ENCODE measurements around the gene ZKSCAN3.
"Not testable (repeated sequence)": the region's sequence is repeated elsewhere in the genome, so short reads cannot be mapped to it uniquely, and the experiment has no call there.

Gene ZKSCAN3
- total RNA-seq = 1.7 to 10.8 reads per million in 2 donors

DNA sequence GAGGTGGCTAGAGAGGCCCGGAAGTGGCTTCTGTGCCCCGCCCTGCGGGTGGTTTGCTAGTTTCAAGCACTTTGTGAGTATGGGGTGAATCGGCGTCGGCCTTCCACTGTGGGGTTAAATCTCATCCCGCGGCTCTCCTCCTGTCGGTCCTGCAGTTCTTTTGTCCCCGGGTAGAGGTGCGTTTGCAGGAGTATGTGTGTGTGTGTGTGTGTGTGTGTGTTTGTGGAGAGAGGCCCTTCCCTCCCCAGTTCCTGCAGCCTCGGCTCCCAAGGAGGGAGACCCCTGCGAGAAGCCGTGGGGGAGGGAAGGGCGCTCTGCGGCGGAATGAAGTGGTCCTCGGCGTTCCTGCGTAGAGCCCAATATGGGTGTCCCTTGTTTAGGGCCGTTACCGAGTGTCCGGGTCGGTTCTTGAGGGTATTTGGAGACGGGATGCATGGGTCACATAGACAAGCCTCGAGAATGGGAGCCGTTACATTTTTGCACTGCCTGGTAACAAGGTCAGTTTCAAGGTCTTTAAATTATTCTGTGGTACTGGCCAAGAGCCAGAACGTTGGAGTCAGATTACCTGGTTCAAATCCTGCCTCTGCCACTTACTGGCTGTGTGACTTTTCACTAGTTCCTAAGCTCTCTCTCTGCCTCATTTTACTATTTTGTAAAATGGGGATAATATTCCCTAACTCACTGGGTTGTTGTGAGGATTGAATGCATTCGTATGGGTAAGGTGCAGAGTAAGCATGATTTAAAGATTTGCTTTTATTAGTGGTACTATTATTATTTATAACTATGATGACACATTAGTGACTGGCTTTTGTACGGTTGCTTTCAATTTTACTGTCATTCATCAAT is at the start of gene ZKSCAN3:
Gene ZKSCAN3, plus strand, starts transcription at position 56 of the 846 bp plus-strand sequence. CDS start 9,640 bp downstream, outside the sequence.
- peak; percentile 63 for DNase-seq

DNA sequence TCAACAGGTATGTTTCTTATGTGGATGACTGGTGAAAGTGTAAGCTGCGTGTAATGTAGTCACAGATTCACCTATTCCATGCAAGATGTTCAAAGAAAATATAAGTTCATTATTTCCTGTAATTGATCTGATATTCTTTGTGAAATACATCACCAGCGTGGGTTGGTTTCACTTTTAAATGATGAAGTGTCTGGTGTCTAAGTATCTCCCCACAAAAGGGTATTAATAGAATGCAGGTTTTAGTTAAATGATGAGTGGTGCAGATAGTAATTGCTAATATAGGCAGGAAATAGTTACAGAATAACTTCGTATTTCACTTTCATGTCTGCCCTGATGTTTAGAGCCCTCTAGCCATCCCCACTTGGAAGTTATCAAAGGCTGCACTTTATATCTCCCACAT is 46.2 kb upstream of the ZKSCAN3 start:
- DNase-seq = no peak

DNA sequence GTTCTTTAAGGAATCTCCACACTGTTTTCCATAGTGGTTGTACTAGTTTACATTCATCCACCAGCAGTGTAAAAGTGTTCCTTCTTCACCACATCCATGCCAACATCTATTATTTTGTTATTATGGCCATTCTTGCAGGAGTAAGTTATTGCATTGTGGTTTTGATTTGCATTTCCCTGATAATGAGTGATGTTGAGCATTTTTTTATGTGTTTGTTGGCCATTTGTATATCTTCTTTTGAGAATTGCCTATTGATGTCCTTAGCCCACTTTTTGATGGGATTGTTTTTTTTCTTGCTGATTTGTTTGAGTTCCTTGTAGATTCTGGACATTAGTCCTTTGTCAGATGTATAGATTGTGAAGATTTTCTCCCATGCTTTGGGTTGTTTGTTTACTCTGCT is 43.4 kb upstream of the ZKSCAN3 start:
- DNase-seq = not testable (repeated sequence)

DNA sequence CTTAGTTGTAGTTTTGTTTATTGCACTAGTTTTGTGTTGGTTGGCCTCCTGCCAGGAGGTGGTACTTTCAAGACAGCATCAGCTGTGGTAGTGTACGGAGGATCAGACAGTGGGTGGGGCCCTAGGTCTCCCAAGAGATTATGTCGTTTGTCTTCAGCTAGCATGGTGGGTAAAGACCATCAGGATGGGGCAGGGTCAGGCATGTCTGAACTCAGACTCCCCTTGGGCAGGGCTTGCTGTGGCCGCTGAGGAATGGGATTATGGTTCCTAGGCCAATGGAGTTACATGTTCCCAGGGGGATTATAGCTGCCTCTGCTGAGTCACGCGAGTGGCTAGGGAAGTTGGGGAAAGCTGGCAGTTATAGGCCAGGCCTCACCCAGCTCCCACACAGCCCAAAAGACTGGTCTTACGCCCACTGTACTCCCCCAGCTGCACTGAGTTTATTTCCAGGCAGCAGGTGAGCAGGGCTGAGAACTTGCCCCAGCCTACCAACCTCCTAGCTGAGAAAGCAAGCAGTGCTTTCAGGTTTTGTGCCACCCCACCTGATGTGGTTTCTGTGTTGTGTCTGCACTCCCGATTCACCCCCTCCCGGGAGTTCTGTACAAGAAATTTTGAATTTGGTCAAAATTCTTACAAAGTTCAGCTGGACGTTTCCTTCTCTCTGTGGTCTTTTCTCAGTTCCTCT is 38.5 kb upstream of the ZKSCAN3 start:
- no peak for DNase-seq

DNA sequence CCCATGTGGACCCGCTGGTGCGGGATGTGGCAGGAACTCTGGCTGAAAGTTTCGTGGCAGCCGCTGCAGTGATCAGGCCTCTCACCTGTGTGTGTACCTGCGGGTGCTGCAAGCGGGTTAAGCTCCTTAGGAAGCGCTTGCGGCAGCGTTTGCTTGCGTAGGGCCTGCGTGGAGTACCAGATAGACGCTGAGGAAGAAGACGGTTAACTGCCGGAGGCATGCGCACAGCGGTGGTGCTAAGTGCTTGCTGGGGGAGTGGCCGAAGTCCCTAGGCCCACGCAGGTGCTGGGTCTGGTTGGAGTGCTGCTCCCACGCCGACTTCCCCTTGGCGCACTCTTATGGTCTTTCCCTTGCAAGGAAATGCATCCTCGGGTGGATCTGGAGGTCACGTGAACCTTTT is 36.8 kb upstream of the ZKSCAN3 start:
- DNase-seq = no peak

DNA sequence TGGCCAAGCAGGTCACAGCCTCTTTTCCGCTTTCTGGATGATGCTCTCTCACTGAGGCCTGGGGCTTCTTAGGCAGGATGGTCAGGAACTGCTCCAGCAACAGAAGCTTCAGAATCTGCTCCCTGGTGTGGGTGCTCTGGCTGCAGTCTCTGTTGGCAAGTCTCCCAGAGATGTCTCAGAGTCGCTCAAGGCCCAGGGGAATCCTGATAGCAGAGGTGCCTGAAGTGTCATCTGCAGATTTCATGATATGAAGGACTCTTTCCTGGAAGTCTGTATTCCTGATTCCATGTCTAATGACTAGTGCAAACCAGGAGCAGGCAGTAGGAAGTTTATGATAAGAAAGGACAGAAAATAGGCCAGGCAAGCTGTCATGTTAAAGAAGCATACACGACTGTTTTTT is 34.1 kb upstream of the ZKSCAN3 start:
- DNase-seq = no peak

DNA sequence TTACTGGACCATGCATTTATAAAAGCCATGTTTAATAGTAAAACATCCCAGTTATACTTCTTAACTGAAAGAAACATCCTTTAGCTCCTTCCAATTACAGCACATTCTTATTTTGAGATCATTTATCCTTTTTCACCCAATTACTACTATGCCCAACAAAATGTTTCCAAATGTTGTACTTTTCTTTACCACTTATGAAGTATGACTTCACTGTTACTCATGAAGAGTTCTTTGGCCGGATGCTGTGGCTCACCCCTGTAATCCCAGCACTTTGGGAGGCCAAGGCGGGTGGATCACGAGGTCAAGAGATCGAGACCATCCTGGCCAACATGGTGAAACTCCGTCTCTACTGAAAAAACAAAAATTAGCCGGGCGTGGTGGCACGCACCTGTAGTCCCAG is 31.9 kb upstream of the ZKSCAN3 start:
- not testable (repeated sequence) for DNase-seq

DNA sequence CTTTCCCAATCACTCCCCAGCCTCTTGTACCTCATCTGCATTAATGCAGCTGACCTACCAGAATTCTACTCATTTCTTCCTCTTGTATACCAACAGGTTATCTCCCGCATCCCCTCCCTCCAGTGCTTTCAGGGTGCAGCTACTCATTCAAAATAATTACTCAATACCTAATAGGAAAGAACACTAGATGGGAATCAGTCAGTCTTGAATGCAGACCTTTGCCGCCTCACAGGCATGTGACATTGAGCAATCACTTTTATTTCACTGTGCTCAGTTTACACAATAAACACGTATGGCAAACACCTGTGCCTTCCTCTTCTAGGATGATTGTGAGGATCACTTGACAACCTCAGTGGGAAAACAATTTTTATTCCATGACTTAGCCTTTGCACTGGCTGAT is 27.1 kb upstream of the ZKSCAN3 start:
- no peak for DNase-seq

DNA sequence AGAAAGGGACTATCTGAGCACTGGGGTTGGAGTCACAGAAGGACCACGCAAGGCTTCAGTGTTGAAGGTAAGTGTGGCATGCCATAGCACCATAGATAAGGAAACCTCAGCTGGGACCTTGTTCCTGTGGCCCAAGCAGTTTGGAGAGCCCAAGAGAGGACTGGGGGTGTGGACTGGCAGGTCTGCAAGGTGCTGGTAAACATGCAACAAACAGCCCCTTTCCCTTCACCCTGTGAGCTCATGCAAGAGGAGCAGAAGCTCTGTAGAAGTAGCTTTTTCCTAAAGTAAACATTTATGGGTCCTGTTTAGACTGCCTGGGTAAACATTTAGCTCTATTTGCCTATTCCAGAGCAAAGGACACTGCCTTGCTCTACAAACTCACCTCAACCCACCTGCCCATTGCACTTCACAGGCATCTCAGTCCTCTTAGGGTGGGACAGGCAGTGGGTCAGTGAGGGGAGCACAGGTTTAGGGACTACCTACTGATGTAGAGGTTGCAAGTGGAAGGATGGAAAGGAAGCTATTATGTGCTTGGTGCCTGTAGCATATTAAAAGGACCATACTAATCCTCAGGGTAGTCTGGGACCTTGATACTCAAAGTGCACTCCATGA is 25.8 kb upstream of the ZKSCAN3 start:
- no peak for DNase-seq

DNA sequence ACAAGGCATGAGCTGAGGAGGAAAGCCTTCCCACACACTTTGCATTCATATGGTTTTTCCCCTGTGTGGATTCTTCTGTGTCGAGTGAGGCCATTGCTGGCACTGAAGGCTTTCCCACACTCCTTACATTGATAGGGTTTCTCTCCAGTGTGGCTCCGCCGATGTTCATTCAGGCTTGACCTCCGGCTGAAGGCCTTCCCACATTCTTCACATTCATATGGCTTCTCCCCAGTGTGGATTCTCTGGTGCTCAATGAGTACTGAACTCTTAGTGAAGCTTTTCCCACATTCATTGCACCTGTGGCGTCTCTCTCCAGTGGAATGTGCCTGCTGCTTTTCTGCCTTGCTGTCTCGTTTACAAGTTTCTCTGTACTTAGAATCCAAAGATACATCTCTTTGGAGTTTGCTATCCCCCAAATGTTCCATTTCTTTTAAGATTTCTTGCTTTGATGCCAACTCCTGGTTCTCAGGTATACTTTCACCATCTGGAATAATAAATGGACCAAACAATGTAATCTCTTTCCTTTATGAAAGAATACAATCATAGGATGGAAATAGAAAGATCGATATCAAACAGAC is 23.3 kb upstream of the ZKSCAN3 start:
- no peak for DNase-seq

DNA sequence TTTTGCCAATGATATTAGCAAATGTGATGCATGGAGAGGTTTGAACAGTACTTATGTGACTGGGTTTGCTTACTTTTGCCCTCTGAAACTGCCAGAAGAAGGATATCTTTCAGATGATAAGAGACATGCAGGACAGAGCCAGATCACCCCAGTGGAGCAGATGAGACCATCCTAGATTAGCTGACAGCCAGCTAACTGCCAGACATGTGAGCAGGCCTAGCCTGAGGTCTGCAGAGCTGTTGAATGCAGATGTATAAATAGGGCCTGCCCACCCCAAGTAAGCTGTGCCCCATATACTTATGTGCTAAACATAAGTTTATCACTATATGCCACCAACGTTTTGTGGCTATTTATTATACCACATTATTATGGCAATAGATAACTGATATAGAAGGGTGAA is 19.7 kb upstream of the ZKSCAN3 start:
- no peak for DNase-seq

DNA sequence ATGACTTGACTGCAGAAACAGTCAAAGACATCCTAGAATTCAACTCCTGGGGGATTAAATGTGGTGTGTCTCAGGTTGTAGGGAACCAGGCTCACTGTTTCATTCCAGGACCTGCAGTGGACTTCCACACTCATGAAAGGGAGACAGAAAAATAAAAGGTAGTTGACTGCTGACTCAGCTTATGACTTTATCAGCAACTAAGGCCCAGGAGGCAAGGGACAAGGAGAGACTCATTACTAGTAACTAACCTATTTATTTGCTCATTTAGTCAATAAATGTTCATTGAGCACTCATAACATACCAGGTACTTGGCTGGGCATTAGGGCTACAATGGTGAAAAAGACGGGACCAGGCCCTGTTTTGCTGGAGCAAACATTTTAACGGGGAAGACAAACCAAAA is 16.7 kb upstream of the ZKSCAN3 start:
- DNase-seq = no peak

DNA sequence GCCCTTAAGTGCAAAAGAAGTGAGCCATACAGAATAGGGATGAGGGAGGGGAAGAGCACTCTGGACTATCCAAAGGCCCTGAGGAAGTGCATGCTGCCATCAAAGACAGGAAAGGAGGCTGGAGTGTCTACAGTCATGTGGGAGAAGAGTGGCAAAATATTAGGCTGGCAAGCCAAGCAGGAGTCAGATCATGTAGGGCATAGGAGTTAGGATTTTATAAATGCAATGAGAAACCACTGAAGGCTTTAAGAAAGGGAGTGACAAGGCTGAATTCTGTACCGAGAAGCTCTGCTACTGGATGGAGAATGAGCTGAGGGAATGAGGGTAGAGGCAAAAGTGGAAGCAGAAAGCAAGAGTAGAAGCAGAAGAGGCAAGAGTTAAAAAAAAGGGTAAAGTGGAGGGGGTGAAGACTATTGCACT is 16.1 kb upstream of the ZKSCAN3 start:
- DNase-seq = no peak

DNA sequence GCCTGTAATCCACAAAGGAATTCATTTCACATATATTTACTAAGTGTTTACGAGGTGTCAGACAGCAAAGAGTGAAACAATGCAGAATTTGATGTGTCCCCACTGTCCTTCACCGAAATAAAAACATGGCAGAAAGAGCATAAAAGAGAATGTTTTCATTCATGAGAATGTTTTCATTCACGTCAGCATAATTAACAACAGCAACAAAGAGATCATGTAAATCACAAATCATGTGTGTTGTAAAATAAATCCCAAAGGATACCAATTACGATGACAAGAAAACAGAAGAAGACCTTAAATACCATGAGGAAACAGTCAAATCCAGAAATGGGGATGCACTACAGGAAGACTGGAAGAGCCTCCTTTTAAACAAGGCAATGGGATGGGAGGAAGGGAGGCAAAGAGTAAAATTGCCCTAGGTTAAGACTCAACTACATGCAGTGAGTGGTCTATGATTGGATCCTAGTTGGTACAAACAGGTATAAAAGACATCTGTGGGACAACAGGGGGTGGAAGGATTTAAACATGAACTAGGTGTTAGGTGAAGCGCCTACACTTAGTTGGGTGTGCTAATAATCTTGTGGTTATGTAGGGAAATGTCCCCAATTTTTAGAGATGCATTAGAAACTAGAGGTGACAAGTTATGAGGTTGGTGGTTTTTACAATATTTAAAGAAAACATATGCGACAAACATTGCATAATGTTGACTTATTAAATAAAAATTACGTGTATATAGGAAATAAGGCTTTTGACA is 15.3 kb upstream of the ZKSCAN3 start:
- DNase-seq = no peak

DNA sequence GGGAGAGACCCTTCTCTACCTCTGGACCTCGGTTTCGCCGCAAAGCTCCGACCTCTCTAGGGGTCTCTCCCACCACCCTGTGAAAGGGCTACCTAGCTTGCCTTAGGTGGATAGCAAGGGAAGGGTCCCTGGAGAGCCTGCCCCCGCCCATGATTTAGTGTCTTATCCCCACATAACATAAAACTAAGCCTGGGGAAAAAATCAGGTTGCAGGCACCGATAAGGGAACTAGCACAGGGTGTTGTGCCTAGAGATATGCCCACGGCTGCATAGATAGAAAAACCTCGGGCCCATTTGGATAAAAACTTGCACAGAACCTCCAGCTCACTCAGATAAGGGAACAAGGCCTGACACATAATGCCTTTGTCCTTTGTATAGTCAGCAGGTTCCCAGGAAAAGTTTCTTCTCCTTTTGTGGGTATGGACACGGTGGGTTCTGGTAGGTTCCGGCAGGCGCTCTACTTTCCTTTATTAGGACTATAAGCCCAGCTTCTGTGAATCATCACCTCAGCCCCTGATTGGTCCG is 14.6 kb upstream of the ZKSCAN3 start:
- DNase-seq = no peak

DNA sequence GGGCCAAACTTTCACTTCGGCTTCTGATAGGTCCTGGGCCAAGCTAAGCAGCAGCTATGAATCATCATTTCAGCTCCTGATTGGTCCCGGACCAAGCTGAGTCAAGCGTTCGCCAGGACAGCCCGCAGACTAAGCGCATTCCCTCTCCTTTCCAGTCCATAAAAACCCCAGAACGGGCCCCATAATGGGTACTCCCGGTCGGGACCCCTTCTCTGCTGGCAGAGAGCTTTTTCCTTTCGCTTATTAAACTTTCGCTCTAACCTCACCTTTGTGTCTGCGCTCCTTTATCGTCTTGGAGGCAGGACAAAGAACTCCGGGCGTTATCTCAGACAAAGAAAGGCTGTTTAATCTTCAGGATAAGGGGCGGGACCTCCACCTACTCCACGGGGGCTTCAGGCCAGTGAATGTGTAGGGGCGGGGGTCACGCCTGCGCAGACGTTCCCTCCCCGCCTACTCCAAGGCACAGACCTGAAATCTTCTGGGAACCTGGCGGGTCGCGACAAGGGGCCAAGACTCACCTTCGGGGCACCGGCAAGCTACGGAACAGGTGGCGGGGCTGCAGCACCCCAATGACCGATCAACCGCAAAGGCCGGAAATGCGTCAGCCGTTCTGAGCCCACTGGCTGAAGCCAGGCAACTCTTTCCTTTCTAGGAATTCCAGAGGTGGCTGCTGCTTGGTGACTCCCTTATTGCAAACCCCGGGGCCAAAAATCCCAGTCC is 14.0 kb upstream of the ZKSCAN3 start, which contains the start of gene ZSCAN31:
Gene ZSCAN31, minus strand, starts transcription at position 585 of the 720 bp plus-strand sequence. CDS start 6,465 bp downstream, outside the sequence.
- DNase-seq = peak; percentile 68

DNA sequence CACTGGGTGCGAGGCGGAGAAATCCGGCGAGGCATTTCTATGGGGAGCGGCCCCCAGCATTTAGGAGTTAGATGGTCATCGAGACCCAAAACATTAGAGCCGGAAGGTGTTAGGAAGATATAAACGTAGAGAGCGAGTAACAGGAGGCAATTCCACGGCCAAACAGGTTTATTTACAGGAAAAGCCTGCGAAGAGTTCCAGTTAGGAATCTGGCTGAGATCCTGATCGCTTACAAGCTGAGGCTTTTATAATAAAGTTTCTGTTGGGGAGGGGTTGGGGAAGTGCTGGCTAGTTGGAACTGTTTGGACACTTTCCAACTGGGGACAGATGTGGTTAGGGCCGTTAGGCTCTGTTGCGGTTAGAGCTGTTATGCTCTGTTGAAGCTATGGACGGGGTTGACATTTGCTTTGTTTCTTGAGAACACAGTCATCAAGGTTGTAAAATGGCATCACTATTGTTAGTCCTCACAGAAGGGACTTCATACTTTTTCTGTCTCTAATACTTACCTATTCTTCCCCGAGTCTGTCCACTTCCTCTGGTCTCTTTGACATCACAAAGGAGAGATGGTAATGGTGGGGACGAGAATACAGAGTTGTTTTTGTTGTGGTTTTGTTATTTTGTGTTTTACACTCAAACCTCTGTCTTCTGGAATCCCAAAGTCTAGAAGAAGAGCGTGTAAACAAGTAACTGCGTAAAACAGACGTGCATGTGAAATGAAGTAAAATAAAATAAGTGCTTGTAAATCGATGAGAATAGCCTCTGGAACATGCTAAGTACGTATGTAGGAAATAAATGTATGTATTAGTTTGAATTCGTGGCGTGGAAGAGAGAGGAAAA is 13.2 kb upstream of the ZKSCAN3 start:
- no peak for DNase-seq

DNA sequence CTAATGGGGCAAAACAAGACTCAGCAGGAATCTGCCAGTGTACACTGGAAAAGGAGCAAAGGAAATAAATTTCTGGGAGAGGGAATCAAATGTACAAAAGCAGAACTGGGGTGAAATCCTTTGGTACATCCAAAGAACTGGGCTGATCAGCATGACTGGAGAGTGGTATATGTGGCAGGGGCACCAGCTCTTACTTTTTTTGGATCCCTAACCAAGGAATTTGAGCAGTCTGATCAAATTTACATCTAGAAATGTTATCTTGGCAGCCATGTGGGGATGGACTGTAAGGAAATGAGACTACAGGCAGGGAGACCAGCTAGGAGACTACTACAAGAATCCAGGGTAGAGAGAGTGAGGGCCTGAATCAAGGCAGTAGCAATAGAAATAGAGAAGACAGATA is 12.6 kb upstream of the ZKSCAN3 start:
- DNase-seq = no peak

DNA sequence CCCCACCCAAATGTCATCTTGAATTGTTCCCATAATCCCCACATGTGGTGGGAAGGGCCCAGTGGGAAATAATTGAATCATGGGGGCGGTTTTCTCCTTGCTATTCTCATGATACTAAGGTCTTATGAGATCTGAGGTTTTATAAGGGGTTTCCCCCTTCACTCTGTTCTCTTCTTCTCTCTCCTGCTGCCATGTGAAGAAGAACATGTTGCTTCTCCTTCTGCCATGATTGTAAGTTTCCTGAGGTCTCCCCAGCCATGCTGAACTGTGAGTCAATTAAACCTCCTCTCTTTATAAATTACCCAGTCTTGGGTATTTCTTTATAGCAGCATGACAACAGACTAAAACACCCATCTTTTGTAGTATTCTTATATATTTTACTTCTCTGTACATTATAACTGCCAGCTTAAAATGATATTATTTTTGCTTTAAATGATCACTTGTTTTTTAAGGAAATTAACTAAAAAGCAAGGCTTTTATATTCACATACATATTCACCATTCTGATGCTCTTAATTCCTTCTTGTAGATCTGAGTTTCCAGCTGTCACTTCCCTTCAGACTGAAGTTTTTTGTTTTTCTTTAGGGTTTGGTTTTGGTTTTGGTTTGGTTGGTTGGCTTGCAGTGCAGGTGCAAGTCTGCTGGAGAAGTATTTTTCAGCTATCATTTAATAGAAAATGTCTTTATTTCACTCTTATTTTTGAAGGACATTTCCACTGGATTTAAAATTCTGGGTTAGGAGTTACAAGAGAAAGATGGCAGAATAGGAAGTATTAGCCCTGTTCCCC is 9.2 kb upstream of the ZKSCAN3 start:
- DNase-seq = no peak
